Central memory CD4-positive, alpha-beta T cell (primary cell): ENCODE data around the gene CERS6.
"Not testable (repeated sequence)": the region's sequence is repeated elsewhere in the genome, so short reads cannot be mapped to it uniquely, and the experiment has no call there.

Experiments used
- DNase-seq: peaks from one replicate; pipeline ENCODE4 v3.0.0; 2022

Gene CERS6

GRCh38 chr2:168502852-168503251 is 46.8 kb downstream of the CERS6 start:
- DNase-seq, result not testable (repeated sequence)

DNA sequence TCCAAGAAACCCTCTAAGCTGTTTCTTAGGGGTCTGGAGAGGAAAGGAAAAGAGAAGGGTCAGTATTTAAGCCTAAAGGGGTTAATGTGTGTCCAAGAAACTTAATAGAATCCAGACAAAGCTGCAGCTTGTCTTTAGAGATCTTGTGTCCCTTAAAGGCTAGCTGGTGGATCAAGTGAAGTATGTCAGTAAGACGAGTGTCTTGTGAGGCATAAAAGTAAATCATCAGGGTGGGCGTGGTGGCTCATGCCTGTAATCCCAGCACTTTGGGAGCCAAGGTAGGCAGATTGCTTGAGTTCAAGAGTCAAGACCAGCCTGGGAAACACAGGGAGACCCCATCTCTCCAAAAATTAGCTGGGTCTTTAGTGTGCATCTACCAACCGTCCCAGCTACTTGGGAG is 47.8 kb downstream of the CERS6 start:
- DNase-seq, result no peak

GRCh38 chr2:168504323-168504722 is 48.3 kb downstream of the CERS6 start:
- DNase-seq, result no peak

- DNase-seq, result no peak
Measured at GRCh38 chr2:168510125-168510756, 54.2 kb downstream of the CERS6 start.

GRCh38 chr2:168514692-168515091 is 58.6 kb downstream of the CERS6 start:
- no peak for DNase-seq

GRCh38 chr2:168515502-168515901 is 59.4 kb downstream of the CERS6 start:
- DNase-seq, result no peak

DNA sequence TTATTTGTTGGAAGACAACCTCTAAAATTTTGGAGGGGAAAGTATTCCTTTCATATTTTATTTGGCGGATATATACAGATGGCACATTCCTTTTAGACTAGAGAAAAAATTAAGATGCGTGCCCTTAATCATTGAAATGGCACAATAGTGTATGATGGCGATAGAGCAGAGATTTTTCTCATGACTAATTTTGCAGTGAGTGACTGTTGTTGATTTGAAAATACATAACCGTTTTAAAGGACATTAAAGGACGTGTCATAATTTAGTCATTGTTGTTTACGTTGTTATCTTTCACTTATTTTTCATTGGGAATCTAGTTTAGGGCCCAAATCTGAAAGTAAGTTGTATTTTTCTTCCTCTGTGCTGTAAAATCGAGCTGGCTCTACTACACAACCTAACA is 61.7 kb downstream of the CERS6 start:
- no peak for DNase-seq

GRCh38 chr2:168518555-168519066 is 62.5 kb downstream of the CERS6 start:
- no peak for DNase-seq

GRCh38 chr2:168519534-168520308 is 63.6 kb downstream of the CERS6 start:
- DNase-seq, result no peak

DNA sequence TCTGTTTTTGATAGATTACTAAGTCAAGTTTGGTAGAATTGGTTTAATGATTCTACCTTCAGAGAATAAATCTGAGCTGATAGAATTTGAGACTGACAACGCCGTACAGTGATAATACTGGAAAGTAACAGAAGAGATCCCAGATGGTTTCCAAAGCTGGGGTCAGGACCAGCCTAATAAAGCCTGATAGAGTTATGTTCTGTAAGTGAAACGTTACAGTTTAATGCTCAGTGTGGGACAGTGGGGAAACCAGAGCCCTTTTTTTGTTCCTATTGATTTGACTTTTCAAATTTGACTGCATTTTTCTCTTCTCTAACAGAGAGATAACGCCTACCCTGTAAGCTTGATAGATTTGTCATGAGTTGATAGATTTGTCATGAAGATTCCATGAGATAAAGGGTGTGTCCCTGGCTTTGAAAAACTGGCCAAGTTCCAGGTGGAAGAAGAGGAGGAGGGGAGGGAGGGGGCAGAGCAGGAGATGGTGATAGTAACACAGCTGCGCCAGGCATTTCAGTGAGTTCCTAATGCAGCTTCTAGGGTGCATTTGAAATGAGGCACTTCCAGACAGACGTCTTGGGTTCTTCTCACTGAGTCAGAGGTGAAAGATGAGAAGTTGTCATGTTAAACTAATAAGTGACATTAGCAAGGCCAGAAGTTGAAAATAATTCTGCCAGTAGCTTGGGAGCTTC is 65.1 kb downstream of the CERS6 start:
- DNase-seq, result no peak

GRCh38 chr2:168522446-168522845 is 66.4 kb downstream of the CERS6 start:
- no peak for DNase-seq

DNA sequence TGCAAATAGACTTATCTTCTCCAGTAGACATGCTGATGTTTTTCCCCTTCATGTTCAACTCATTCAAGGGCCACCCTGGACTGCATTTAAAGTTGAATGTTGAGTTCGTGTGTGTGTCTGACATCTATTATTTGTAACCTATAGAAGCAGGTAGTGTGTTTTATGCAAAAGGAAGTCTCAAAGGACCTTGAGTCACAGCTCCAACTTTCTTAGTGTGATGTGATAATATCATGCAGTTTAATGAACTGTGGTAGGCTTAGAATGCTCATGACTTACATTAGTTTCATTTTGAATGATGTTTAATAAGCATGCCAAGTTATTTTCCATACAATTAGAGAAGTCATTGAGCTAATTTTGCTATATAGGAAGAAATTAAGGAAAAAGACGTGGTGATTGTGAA is 67.9 kb downstream of the CERS6 start:
- no peak for DNase-seq

DNA sequence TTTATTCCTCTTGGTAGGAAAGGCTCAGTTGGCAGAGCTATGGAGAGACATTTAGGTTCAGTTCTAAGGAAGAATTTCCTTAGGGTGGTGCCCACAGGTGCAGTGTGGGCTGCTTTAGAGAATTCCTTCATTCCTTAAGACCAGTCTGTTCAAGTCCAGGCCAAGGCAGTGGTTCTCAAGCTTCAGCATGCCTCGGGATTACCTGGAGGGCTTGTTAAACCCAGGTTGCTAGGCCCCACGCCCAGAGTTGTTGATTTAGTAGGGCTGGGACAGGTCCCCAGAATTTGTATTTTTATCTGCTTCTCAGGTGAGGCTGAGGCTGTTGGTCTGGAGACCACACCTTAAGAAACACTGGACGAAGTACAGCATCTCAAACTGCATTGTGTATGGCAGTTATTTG is 68.9 kb downstream of the CERS6 start:
- DNase-seq, result no peak

DNA sequence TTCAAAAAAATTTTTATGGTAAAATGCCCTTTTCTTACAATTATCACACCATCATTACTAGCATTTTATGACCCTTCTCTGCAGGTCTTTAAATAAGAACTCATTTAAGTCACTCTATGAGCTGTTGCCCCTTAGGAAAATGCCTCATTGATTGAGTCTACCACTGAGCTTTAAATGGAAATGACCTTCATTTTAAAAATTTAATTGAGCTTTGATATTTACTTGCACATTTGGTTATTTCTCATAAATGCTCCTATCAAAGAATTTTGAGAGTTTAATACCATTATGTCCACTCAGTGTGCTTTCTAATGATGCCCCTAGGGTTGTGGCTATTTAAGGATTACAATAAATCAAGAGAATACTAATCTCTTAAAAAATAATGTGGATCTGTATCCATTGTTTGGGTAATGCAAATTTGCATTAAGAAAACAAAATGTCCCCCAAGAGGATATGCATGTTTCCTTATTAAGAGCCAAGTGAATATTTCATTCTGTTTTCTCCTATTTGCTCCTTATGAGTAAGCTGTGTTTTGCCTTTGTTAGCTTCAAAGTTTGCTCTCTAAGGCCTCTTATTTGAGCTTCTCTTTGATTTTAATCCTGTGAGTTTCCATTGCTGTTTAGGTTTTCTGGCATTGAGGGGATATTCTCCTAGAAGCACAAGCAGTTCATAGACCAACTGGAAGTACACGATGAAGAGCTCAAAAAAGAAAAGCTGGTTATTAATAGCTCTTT is 69.8 kb downstream of the CERS6 start:
- no peak for DNase-seq

DNA sequence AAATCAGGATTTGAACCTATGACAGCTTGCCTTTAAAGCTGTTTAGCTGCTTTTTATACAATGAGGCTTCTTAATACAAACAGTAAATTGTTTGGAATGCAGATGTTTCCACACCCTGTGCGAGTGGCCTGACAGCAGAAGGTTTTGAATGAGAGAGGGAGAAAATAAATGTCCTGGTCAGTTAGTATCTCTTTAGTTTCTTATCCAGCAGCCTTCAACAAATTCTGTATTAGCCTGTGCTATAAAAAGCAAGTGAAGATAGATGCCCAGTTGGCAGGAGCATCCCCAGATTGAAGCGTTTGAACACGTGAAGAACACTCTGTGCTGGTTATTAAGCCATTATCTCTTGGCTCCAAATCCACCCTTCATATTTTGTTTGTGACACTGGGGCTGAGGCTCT is 70.6 kb downstream of the CERS6 start:
- DNase-seq, result no peak

DNA sequence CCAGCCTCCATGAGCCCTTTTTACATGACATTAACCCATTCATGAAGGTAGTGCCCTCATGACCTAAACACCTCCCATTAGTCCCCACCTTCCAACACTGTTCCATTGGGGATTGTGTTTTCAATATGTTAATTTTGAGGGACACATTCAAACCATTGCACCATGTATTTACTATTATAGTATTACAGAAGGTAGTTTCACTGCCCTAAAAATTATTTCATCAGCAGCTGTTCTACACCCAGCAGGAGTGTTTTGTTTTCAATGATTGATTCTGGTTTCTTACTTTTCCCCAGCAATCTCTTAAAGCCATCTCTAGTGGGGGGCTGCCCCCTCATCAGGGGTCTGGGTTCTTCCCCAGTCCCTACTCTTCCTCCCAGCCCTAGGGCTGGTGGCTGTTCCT is 71.9 kb downstream of the CERS6 start:
- DNase-seq, result no peak

GRCh38 chr2:168528469-168528868 is 72.4 kb downstream of the CERS6 start:
- DNase-seq, result no peak

DNA sequence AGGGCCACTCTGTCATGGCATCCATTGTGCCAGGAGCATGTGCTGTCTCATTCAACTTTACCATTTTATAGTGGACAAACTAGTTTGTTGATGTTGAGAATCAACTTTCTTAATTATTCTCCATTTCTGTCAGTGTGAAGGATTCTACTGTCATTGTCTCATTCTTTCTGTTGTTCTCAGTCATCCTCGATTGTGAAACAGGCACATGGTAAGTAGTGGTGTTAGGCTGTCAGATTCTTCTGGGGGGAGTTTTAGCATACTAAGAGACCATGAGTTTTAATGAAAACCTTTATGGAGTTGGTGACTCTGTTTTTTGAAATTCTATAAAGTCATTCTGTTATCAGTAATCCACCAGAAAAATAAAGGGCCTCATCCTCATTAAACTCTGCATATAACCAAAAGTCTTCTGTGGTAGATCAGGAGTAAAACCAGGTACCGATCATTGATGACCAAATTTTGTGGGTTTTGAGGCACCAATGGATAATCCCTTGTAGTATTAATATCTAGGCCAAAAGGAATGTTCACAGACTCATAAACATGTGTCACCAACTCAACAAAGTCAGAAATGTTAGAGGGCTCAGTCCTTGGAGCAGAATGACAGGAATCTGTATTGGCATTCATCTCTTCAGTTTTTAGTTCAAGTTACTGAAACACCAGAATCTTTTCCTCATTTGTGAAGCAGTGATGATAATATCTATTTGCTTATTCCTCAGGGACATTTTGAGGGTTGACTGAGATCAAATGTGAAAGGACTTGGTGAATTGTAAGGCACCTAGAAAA is 73.2 kb downstream of the CERS6 start:
- no peak for DNase-seq

GRCh38 chr2:168529900-168530561 is 74.0 kb downstream of the CERS6 start:
- no peak for DNase-seq

DNA sequence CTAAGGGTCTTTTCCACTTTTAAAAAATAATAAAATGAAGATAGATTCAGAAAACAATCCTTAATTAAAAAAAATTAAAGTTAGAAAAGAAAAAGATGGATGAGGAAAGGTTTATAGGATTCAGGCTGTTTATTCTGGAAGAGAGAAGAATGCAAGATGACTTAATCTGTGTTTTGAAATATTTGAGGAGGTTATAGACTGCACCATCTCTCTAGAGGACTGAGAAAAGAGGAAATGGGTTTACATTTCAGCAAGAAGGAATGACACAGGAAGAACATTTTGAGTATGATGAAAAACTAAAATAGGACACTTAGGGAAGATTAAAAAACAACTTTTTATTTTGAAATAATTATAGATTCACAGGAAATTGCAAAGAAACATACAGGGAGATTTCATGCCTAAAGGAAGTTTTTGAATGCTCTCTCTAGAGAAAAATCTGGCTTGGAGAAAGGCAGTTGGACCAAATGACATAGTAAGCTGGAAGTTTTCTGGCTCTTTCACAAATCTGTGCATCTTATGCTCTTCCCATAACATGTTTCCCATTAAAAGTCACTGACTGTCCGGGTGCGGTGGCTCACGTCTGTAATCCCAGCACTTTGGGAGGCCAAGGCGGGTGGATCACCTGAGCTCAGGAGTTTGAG is 75.0 kb downstream of the CERS6 start:
- no peak for DNase-seq

DNA sequence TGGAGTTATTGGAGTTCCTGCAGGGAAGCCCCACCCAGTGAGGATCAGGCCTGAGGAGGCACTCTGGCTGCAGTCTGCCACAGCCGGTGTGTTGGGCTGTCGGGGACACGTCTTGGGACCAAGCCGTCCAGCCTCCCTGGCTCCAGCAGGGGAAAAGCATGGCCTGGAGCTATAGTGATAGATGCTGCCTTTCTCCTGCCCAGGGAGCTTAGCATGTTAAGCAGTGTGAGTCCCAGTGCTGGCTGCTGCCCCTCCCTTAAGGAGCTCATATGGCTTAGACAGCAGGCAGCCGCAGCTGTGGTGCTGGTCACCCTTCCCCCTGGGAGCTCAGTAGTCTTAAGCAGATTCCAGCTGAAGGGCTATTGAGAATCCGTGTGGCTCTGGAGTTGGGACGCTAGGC is 78.9 kb downstream of the CERS6 start:
- no peak for DNase-seq
